ENCODE results near the gene CIZ1. TPM values are rescaled to one million over a fixed set of nuclear protein-coding genes. Genes with fewer than 3 reads are reported as not detected.

CIZ1 gene
- total and polyA plus RNA-seq, 9 of the 15 experiments (the other 6 are each of a cell fraction or from before 2014, with no cell fraction given) = 6.6 to 329 (median 87.8) TPM

GRCh38 chr9:128231638-128232527 is 40.5 kb upstream of the CIZ1 start:
- H3K9me1 ChIP-seq (ENCODE audit: control insufficient read depth, insufficient read depth, low read length) = no peaks in the 10 kb centered on the region
- H2AFZ ChIP-seq (ENCODE audit: low read depth, low read length) = no peak overlapping the region
- intact Hi-C loops (cut with micrococcal nuclease) (no loop called here), in situ Hi-C loops (cut with MboI) (no loop called here)
- H3K27ac ChIP-seq (ENCODE audit: extremely low read depth, low read depth, low read length) = no peak overlapping the region
- ChIA-PET POLR2A (interaction anchor here (0.7 to 1.6 kb wide), 6 partner anchors 8 to 58 kb away, joined by 3 to 11 read pairs (median 6); no protein-coding TSS in a partner anchor), CTCF (ENCODE audit: low intra/inter-chr PET ratio) (no interaction called here)
- no peaks in the 10 kb centered on the region for H4K20me1 ChIP-seq (replicated peaks; ENCODE audit: control insufficient read depth, insufficient read depth, low read length)
- H3K9ac ChIP-seq (ENCODE audit: insufficient read depth in 1 of 2, low read depth in 2 of 2, low read length in 2 of 2) = peak overlapping the region in 1 of 2 experiments; percentile 0; a peak in 1 of 4 replicates
- no TSS peak for BruUV-seq (replicated peaks)
- peak; percentile 27 for ATAC-seq
- H3K27me3 ChIP-seq (ENCODE audit: control insufficient read depth in 2 of 2, insufficient read depth in 2 of 2, low read length in 2 of 2) = peaks cover 33 to 49% of the 10 kb centered on the region in 2 experiments
- no peak overlapping the region for H3K4me3 ChIP-seq
- 19% methylated on average over 16 of the region's 16 CpGs for WGBS (ENCODE audit: insufficient coverage, low coverage, missing lambda C conversion rate)
- peak in 1 of 4 experiments; percentile 58 for DNase-seq (ENCODE audit: extremely low read depth in 1 of 4, low spot score in 3 of 4)
- no peak for FAIRE-seq
- H3K79me2 ChIP-seq (ENCODE audit: control insufficient read depth, insufficient read depth, low read length) = no peaks in the 10 kb centered on the region
- H3K9me3 ChIP-seq (replicated peaks; ENCODE audit: control insufficient read depth, insufficient read depth, low read depth, low read length) = no peaks in the 10 kb centered on the region
- no peak overlapping the region for H3K4me2 ChIP-seq (ENCODE audit: insufficient read depth, low read length)
- H3K36me3 ChIP-seq (ENCODE audit: control insufficient read depth, insufficient read depth, low read length) = no peaks in the 10 kb centered on the region
- peaks cover 0 to 18% of the 10 kb centered on the region in 2 experiments; a peak in 2 of 5 replicates for H3K4me1 ChIP-seq (replicated peaks in 1 of 2; ENCODE audit: control insufficient read depth in 2 of 2, insufficient read depth in 2 of 2, low read length in 2 of 2)
- TF ChIP-seq MBD2 (IDR thresholded peaks at IDR 0.05; ENCODE audit: borderline replicate concordance, low read depth) = no peak
- no peak for TF ChIP-seq ETV6 (IDR thresholded peaks at IDR 0.05; ENCODE audit: borderline replicate concordance in 1 of 2, low read depth in 2 of 2, low read length in 1 of 2)
- no peak for TF ChIP-seq ETV6 (CRISPR knock-in tag; IDR thresholded peaks at IDR 0.05; ENCODE audit: borderline replicate concordance)
- 0 out of 2 replicates have a peak, but pooled peaks have one; percentile 19 for TF ChIP-seq CREB3L1 (IDR thresholded peaks at IDR 0.05; ENCODE audit: borderline replicate concordance, low read depth)
- no peak for TF ChIP-seq EGR1 (conservative IDR thresholded peaks at IDR 0.05)
- no peak for TF ChIP-seq PHF8 (IDR thresholded peaks at IDR 0.05; ENCODE audit: borderline replicate concordance, low read length)
- no peak for TF ChIP-seq CREB3 (tag; conservative IDR thresholded peaks at IDR 0.05; ENCODE audit: low read depth)
- no peak for TF ChIP-seq ZNF41 (CRISPR knock-in tag; conservative IDR thresholded peaks at IDR 0.05)
- no peak for TF ChIP-seq ZNF224 (CRISPR knock-in tag; IDR thresholded peaks at IDR 0.05)
- TF ChIP-seq USF2 (CRISPR knock-in tag; IDR thresholded peaks at IDR 0.05) = 0 out of 2 replicates have a peak, but pooled peaks have one; percentile 6
- TF ChIP-seq SRF (CRISPR knock-in tag; IDR thresholded peaks at IDR 0.05) = no peak
- no peak for TF ChIP-seq ZNF3 (CRISPR knock-in tag; IDR thresholded peaks at IDR 0.05)
- peak; percentile 37; the same call in 1 of the 2 replicates for TF ChIP-seq BHLHE40 (IDR thresholded peaks at IDR 0.05; ENCODE audit: low read length)
- TF ChIP-seq NR0B1 (IDR thresholded peaks at IDR 0.05; ENCODE audit: partially characterized antibody) = no peak
- 0 out of 4 replicates have a peak, but pooled peaks of 1 of the 2 experiments have one; percentile 59 for TF ChIP-seq TEAD1 (CRISPR knock-in tag; IDR thresholded peaks at IDR 0.05)

Data from K562 (cell line).